ENCODE data around the gene ADGRL3.

DNA sequence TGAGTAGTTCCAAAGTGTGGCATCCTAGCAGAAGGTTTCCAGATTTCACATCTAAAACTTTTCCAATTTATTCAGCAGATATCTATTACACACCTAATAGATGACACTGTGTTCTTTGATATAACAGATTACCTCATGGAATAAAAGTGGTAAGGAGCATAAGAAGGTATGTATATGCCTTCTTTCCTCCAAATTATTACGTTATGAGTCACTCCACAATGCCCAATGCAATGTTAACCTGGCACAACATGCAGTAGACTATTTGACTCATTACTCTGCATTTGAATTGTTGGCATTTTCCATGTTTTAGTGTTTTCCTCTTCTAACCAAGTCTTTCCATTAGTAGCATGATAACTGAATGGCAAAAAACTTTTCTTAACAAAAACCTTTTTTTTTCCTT, 383.6 kb downstream of the ADGRL3 start:
- TF ChIP-seq GABPA (IDR thresholded peaks at IDR 0.05 in 1 of 2, conservative IDR thresholded peaks at IDR 0.05 in 1 of 2) (no peak), FOXA1 (IDR thresholded peaks at IDR 0.05) (no peak), RAD21 (IDR thresholded peaks at IDR 0.05) (no peak), TAF1 (conservative IDR thresholded peaks at IDR 0.05) (no peak), YY1 (IDR thresholded peaks at IDR 0.05) (no peak), RXRA (IDR thresholded peaks at IDR 0.05) (no peak), HNF4A (conservative IDR thresholded peaks at IDR 0.05) (no peak), FOXA2 (IDR thresholded peaks at IDR 0.05) (no peak)
- TF ChIP-seq, protein P1, sequence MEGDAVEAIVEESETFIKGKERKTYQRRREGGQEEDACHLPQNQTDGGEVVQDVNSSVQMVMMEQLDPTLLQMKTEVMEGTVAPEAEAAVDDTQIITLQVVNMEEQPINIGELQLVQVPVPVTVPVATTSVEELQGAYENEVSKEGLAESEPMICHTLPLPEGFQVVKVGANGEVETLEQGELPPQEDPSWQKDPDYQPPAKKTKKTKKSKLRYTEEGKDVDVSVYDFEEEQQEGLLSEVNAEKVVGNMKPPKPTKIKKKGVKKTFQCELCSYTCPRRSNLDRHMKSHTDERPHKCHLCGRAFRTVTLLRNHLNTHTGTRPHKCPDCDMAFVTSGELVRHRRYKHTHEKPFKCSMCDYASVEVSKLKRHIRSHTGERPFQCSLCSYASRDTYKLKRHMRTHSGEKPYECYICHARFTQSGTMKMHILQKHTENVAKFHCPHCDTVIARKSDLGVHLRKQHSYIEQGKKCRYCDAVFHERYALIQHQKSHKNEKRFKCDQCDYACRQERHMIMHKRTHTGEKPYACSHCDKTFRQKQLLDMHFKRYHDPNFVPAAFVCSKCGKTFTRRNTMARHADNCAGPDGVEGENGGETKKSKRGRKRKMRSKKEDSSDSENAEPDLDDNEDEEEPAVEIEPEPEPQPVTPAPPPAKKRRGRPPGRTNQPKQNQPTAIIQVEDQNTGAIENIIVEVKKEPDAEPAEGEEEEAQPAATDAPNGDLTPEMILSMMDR (IDR thresholded peaks at IDR 0.05; ENCODE audit: low read depth, low read length, missing input control) = no peak
- TF ChIP-seq, protein P2, sequence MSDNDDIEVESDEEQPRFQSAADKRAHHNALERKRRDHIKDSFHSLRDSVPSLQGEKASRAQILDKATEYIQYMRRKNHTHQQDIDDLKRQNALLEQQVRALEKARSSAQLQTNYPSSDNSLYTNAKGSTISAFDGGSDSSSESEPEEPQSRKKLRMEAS (IDR thresholded peaks at IDR 0.05) = no peak
- TF ChIP-seq, protein P3, sequence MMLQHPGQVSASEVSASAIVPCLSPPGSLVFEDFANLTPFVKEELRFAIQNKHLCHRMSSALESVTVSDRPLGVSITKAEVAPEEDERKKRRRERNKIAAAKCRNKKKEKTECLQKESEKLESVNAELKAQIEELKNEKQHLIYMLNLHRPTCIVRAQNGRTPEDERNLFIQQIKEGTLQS (IDR thresholded peaks at IDR 0.05) = no peak
- TF ChIP-seq, protein P4, sequence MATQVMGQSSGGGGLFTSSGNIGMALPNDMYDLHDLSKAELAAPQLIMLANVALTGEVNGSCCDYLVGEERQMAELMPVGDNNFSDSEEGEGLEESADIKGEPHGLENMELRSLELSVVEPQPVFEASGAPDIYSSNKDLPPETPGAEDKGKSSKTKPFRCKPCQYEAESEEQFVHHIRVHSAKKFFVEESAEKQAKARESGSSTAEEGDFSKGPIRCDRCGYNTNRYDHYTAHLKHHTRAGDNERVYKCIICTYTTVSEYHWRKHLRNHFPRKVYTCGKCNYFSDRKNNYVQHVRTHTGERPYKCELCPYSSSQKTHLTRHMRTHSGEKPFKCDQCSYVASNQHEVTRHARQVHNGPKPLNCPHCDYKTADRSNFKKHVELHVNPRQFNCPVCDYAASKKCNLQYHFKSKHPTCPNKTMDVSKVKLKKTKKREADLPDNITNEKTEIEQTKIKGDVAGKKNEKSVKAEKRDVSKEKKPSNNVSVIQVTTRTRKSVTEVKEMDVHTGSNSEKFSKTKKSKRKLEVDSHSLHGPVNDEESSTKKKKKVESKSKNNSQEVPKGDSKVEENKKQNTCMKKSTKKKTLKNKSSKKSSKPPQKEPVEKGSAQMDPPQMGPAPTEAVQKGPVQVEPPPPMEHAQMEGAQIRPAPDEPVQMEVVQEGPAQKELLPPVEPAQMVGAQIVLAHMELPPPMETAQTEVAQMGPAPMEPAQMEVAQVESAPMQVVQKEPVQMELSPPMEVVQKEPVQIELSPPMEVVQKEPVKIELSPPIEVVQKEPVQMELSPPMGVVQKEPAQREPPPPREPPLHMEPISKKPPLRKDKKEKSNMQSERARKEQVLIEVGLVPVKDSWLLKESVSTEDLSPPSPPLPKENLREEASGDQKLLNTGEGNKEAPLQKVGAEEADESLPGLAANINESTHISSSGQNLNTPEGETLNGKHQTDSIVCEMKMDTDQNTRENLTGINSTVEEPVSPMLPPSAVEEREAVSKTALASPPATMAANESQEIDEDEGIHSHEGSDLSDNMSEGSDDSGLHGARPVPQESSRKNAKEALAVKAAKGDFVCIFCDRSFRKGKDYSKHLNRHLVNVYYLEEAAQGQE (IDR thresholded peaks at IDR 0.05) = no peak
- TF ChIP-seq, protein P5, sequence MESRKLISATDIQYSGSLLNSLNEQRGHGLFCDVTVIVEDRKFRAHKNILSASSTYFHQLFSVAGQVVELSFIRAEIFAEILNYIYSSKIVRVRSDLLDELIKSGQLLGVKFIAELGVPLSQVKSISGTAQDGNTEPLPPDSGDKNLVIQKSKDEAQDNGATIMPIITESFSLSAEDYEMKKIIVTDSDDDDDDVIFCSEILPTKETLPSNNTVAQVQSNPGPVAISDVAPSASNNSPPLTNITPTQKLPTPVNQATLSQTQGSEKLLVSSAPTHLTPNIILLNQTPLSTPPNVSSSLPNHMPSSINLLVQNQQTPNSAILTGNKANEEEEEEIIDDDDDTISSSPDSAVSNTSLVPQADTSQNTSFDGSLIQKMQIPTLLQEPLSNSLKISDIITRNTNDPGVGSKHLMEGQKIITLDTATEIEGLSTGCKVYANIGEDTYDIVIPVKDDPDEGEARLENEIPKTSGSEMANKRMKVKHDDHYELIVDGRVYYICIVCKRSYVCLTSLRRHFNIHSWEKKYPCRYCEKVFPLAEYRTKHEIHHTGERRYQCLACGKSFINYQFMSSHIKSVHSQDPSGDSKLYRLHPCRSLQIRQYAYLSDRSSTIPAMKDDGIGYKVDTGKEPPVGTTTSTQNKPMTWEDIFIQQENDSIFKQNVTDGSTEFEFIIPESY (IDR thresholded peaks at IDR 0.05) = no peak

All from liver (tissue), 3 donors.